NAMALWA (cell line): ENCODE results near the gene ENTPD8.
A peak's percentile ranks its signal among the peaks of the same experiment; 100 is the strongest.
"Not testable (repeated sequence)": the region's sequence is repeated elsewhere in the genome, so short reads cannot be mapped to it uniquely, and the experiment has no call there.

Experiments
- DNase-seq: peaks from one replicate; pipeline ENCODE4 v3.0.0-alpha.2; 2015; ENCODE audit warnings: low spot score

ENTPD8 gene

DNA sequence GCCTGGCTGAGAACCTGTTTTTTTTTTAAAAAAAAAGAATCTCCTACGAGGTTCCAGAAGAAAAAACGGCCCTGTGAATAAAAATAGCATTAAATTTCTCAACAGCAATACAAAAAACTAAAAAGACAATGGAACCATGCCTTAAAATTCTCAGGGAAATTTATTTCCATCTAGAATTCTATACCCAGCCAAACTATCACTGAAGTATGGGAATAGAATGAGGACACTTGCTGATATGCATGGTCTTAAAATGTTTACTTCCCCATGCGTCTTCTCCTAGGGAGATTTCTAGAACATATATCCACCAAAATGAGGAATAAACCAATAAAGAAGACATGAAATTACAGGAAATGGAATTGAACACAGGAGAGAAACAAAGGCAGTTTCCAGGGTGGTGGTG is 34.5 kb upstream of the ENTPD8 start:
- DNase-seq = no peak

- no peak for DNase-seq
These were observed 33.1 kb upstream of the ENTPD8 start for GRCh38 chr9:137474271-137474670.

- no peak for DNase-seq
These were observed 29.6 kb upstream of the ENTPD8 start for GRCh38 chr9:137470785-137471184.

DNA sequence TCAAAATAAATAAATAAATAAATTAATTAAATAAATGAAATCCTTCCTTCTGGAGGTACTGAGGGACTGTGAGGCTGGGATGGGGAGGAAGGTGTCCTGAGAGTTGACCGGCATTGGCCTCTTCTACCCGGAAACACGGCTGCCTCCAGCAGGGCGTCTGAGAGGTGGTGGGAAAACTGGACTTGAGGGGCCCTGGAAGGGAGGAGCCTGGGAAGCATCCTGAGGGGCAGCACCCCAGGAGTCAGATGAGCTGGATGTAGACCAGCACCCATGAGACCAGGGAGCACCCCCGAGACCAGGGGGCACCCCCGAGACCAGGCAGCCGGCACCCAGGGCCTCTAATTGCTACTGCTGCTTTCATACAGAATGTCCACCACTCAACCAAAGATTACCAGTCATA is 26.7 kb upstream of the ENTPD8 start:
- no peak for DNase-seq

- no peak for DNase-seq
These were observed 26.0 kb upstream of the ENTPD8 start for GRCh38 chr9:137467161-137467581.

DNA sequence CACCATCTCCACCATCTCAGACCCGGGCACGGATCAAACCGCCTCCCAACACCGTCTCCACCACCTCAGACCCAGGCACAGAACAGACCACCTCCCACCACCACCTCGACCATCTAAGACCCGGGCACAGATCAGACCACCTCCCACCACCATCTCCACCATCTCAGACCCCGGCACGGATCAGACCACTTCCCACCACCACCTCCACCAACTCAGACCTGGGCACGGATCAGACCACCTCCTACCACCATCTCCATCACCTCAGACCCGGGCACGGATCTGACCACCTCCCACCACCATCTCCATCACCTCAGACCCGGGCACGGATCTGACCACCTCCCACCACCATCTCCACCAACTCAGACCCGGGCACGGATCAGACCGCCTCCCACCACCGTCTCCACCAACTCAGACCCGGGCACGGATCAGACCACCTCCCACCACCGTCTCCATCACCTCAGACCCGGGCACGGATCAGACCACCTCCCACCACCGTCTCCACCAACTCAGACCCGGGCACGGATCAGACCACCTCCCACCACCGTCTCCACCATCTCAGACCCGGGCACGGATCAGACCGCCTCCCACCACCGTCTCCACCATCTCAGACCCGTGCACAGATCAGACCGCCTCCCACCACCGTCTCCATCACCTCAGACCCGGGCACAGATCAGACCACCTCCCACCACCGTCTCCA is 25.4 kb upstream of the ENTPD8 start:
- DNase-seq = not testable (repeated sequence)

GRCh38 chr9:137465720-137466388 is 24.7 kb upstream of the ENTPD8 start:
- no peak for DNase-seq

DNA sequence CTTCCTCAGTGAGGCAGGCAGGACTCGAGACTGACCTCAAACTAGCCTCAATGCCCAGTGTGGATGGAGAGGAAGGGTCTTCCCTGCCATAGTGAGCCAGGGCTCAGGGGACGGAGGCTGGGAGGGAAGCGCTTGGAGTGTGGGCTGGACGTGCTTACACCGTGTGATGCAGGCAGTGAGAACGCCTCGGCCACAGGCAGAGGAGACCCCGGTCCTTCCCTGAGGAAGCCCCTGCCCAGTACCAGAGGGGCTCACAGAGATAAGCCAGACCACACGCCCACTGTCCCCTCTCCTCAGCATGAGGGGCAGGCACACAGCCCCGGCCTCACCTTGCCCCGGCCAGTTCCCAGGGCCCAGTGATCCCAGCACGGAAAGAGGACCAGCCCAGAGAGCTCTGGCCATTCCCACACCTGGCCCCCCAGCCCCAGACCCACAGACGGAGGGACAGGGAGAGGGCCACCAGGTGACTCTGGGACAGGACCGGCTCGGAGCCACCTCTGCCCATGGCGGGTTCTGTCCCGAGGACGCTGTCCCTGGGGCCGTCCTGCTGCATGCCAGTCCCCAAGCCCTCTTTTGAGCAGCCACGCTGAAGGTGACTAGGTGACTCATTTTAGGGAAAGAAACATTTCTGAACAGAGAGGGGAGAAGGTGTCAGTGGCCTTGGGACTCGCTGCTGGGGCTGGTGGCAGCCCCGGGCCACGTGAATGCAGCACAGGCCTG is 24.0 kb upstream of the ENTPD8 start:
- DNase-seq = no peak

DNA sequence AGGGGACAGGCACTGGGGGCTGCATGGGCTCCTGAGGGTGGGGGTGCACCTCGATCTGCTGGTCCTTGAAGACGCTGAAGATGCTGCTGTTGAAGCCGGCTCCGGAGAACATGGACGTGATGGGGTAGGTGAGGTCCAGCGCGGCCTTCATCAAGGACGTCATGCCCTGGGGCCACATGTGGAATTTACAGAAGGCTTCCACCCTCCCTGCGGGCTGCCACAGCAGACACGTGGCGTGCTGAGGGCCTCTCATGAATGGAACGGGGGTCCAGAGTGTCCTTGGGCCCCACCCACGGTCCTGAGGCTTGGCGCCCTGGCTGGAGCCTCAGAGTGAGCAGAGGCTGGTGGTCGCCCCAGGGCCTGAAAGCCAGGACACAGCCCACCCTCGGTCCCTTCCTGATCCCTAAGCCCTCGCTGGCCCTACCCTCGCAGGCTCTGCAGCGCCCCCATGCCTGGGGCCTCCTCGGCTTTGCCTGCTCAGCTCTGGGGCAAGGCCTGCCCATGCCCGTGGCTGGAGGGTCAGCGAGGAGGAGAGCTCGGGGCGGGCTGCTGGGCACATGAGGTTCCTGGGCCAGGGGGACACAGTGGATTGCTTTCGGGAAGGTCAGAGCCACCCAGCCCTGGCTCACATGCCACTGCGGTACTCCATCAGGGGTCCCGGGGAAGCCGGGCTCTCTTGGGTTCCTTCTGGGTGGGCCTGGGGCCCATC is 23.3 kb upstream of the ENTPD8 start:
- no peak for DNase-seq

DNA sequence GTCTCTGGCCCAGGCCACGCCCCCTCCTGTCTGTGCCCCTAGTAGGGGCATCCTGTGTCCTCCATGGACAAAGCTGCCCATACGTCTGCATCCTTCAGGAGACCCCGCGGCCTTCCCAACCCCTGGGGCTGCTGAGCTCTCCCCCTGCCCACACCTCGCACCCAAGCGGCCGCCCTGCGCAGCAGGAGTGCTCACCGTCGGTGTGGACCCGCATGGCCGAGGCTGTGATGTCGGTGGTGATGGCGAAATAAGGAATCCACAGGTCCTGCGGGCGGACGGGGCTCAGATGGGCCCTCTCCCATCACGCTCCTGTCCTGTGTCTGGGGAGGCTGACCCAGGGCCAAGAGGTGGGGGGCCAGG is 22.8 kb upstream of the ENTPD8 start:
- DNase-seq = no peak

- DNase-seq = no peak
These were observed 22.1 kb upstream of the ENTPD8 start for GRCh38 chr9:137462986-137463930.

DNA sequence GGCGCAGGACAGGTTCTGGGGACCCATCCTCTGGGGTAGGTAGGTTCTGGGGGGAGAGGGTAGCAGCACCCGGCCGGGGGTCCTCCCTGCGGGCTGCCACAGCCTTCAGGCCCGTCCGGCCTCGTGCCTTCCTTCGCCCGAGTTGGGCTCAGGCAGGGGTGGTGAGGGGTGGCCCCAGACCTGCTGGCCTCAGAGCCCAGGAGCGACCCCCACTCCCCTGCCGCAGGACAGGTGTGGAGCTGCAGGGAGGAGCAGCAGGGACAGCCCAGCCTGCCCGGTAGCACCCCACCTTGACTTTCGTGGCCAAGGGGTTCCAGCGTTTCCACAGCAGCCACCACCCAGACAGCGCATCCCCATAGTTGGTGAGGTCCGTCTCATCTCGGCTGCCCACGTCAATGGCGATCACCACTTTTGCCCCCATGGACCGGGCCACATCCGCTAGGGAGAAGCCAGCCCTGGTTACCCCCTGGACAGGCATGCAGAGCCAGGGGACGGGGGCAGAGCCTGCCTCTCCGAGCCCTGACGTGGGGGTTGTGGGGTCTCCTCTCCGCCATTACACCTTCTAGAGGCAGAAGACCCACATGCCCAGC is 21.3 kb upstream of the ENTPD8 start:
- DNase-seq = no peak

- peak; percentile 72 for DNase-seq
These were observed 20.7 kb upstream of the ENTPD8 start for GRCh38 chr9:137461663-137462395.

GRCh38 chr9:137461316-137461662 is 20.1 kb upstream of the ENTPD8 start:
- DNase-seq = no peak

- no peak for DNase-seq
These were observed 19.5 kb upstream of the ENTPD8 start for GRCh38 chr9:137460363-137461315.

DNA sequence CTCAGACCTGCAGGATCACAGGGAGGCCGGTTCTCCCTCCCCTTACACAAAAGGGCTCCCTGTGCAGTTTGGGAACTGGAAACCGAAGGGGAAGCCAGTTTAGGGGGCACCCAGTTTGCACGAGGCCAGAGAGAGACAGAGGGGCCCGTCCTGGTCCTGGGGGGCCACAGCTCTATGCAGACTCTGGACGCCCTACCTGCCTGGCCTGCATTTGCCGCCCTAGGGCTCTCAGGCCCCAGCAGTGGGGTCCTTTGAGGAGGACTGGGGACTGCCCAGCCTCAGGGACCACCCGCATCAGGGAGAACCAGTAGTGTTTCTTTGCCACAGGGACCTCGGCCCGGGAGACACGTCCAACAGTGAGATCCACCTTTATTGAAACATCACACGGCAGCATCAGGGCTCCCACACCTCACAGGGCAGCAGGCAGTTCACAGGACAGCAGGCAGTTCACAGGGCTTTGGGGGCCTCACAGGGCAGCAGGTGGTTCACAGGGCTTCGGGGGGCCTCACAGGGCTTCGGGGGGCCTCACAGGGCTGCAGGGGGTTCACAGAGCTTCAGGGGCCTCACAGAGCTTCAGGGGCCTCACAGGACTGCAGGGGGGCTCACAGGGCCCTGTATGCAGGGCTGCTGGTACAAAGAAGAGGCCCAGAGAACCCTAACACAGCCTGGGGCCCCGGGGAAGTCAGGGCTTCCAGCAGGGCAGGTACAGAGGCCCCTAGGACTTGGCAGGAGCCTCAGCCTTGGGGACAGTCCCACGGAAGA is 18.6 kb upstream of the ENTPD8 start:
- no peak for DNase-seq

- DNase-seq = peak; percentile 92
These were observed 18.0 kb upstream of the ENTPD8 start, which contains the start of gene NSMF for GRCh38 chr9:137459152-137459600. Gene NSMF (minus strand): TSS chr9:137459334. CDS start chr9:137459102, 232 bp downstream.
